ENCODE results near the gene PRDM2.
"Not testable (repeated sequence)": the region's sequence is repeated elsewhere in the genome, so short reads cannot be mapped to it uniquely, and the experiment has no call there.

The PRDM2 gene
- 77.6 to 130 (median 100) reads per million in 4 experiments for total RNA-seq

DNA sequence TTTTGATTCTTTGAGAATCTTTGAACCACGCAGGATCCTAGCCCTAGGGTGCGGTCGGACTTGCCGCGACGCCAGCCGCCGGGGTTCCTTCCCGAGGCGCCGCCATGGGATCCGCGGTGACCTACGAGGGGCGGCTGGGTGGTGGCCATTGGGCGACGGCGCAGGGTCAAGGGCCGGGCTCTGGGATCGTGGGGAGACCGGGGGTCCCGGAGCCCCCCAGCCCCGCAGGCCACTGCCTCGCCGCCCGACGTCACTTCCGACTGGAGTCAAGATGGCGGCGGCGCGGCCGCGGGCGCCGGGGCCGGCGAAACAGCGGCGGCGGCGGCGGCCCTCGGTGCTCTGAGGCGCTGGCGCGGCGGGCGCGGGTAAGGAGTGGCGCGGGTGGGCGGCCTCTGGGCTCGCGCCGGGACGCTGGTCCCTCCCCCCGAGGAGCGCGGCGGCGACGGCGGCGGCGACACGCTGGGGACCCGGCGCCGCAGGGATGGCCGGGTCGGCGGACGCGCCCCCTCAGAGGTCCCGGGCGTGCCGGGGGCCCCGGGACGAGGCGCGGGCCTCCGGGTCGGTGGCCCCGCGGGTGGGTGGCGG lies at the start of gene PRDM2:
PRDM2 (plus strand) TSS at position 253 of the 585 bp plus-strand sequence. CDS start 15,418 bp downstream, outside the sequence.
- peak; percentile 35 for DNase-seq

- no peak for DNase-seq
Measured at GRCh38 chr1:13651279-13651678, 48.7 kb upstream of the PRDM2 start.

DNA sequence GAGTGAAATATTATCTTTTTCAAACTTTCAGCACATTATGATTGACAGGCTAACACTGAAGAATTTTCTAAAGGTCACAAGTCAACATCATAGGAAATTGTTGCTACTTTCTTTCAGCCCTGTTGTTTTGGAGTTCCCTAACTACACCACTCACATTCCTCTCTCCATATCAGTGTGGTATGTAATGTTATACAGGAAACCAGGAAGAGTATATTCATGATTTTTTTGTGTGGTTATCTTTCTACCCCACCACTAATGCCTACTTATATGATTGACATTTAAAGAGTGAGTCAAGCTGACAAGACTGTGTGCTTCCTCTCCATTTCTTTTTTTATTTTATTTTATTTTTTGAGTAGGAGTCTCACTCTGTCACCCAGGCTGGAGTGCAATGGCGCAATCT lies 47.8 kb upstream of the PRDM2 start:
- no peak for DNase-seq

DNA sequence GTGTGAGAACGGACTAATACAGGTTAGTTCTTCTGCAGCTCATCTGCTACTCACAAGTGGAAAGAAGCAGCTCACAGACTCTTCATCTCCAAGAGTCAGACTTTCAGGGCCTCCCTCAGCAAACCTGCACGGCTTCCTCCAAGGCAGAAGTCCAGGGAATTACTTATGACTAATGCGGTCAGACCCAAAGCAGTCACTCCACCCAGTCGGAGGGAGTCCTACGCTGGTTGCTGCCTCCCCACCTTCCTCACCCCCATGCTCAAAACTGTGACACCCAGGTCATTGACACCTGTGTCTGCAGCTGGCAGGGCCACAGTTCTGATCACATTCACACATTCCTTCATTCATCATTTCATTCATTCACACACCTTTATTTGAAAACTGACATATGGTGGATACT lies 38.4 kb upstream of the PRDM2 start:
- no peak for DNase-seq

GRCh38 chr1:13662493-13662892 lies 37.5 kb upstream of the PRDM2 start:
- no peak for DNase-seq

DNA sequence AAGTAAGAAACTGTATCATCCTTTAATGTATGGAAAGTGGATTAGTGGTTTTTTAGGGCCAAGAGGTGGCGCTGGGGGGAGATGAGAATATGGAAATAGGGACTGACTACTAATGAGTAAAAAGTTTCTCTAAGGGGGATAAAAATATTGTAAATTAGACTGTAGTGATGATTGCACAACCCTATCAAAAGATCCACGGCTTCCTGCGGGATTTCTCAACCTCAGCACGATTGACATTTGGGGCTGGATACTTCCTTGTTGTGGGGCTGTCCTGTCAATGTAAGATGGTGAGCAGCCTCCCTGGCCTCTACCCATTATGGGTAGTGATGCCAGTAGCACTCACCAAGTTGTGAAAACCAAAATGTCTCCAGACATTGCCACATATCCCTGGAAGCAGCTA lies 36.0 kb upstream of the PRDM2 start:
- no peak for DNase-seq

GRCh38 chr1:13664451-13664850 lies 35.5 kb upstream of the PRDM2 start:
- no peak for DNase-seq

DNA sequence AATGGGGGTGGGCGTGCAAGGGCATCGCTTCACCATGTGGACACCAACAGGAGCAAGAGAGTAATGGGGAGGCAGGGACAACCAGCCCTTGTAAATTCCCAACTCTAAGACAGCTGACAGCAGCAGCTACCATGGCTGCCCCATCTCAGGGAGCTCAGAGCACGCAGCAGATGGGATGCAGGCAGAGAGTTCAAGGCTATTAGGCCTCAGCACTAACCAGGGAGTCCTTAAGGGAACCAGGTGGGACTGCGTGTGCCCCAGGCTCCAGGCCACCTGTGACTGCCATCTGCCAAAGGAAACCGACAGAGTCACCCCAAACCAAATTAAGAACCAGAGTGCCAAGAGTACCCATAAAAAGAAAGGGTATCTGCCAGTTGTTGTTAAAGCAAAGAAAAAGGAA lies 33.7 kb upstream of the PRDM2 start:
- no peak for DNase-seq

GRCh38 chr1:13667691-13668090 lies 32.3 kb upstream of the PRDM2 start:
- no peak for DNase-seq

DNA sequence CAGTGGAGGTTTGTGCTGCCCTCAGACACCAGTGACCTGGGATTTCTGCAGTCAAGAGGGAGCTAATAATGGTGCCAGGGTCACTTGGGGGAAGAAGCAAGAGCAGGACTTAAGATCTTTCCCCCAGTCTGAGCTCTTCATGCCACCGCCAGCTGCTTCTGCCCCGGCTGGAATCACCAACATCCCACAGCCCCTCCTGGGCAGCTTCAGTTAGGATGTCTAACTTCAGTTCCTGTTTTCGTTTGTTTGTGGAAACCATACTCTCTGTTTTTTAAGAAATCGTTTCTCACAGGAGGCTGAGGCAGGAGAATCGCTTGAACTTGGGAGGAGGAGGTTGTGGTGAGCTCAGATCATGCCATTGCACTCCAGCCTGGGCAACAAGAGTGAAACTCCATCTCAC lies 25.6 kb upstream of the PRDM2 start:
- no peak for DNase-seq

GRCh38 chr1:13675151-13675651 lies 24.8 kb upstream of the PRDM2 start:
- DNase-seq: no peak

GRCh38 chr1:13677896-13678295 lies 22.1 kb upstream of the PRDM2 start:
- no peak for DNase-seq

DNA sequence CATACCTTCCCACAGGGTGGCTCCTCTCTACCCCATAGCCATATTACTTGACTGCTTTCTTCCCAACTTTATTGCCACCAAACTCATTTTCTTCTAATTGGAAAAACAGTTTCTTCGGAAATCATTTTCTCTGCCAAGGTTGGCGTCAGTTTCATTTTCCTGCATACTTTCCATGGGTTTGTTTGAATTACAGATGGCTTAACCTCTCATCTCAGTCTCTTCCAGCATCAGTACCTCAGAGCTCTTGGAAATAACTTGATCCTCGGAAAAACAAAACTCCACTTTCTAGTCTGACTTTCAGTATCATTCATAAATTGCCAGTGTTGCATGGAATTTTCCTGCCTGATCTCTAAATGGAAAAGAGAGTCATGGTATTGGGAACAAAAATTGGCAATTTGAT lies 20.3 kb upstream of the PRDM2 start:
- DNase-seq: no peak

DNA sequence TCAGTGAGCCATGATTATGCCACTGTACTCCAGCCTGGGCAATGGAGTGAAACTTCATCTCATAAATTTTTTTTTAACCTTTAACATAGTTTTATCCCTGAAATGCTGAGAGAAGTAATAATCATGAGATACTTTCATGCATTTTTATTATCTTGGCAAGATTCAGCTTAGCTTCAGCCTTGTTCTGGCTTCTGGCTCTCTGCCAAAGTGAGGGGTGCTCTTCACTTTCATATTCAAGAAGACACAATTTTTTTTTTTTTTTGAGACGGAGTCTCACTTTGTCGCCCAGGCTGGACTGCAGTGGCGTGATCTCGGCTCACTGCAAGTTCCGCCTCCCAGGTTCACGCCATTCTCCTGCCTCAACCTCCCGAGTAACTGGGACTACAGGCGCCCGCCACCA lies 19.4 kb upstream of the PRDM2 start:
- DNase-seq: not testable (repeated sequence)

DNA sequence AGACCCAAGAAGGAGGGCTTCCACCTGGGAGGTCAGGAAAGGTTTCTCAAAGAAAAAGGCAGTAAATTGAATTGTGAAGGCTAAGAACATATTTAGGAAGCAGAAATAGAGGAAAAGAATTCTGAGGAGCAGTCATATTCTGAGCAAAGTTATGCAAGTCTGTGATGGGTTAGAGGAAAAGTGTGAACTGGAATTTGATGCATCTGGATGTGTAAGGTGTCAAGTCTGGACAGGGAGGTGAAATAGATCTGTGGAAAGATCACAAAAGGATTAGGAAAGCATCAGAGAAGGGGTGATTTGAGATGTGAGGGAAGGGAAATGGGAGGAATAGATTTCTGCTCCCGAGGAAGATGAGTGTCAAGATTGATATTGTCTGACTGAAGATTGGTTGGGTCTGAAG lies 18.1 kb upstream of the PRDM2 start:
- no peak for DNase-seq

DNA sequence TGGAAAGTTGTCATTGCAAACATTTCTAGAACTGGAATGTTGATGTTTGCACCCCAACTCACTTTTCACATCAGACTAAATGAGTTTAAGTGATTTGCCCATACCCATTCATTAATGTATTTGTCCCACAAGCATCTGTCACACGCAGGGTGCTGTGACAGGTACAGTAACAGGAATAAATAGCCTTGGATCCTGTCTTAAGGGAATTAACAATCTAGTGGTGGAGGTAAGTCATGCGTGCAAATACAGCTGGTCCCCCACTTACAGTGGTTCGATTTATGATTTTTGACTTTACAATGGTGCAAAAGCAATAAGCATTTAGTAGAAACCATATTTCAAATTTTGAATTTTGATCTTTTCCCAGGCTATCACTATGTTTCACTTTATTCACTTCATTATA lies 17.5 kb upstream of the PRDM2 start:
- no peak for DNase-seq

- DNase-seq: no peak
Measured at GRCh38 chr1:13683206-13683605, 16.8 kb upstream of the PRDM2 start.

DNA sequence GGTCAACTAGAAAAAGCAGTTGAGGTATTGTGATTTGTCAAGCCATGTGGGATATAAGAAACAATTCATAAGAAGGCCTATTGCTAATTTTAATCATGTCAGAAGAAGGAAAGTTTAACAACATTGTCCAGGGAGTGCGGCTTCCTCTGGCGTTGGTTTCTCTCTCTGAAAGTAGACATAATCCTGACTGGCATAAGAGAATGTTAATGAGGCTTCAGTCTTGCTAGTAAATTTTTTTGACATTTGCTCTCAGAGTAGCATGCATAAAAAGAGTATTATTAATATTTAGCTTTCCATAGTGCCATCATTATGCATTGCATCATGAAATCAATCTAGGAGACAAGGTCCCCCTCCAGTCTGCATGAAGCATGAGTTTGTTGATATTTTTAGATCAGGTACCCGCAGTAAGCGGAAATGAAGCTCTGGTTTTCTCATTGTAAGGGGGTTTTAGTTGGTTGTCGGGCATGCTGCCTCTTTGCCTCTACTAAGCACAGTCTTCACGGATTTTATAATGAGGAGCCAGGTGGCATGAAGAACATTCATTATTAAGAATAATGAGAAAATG lies 12.8 kb upstream of the PRDM2 start:
- DNase-seq: no peak

DNA sequence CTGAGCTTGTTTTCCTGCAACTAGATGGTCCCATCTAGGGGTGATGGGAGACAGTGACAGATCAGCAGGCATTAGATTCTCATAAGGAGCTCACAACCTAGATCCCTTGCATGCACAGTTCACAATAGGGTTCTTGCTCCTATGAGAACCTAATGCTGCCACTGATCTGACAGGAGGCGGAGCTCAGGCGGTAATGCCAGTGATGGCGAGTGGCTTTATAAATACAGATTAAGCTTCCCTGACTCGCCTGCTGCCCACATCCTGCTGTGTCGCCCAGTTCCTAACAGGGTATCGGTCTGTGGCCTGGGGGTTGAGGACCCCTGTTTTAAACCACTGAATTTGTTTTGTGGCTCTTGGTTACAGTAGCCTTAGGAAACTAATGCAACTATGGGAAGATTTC lies 6.9 kb upstream of the PRDM2 start:
- DNase-seq: not testable (repeated sequence)

DNA sequence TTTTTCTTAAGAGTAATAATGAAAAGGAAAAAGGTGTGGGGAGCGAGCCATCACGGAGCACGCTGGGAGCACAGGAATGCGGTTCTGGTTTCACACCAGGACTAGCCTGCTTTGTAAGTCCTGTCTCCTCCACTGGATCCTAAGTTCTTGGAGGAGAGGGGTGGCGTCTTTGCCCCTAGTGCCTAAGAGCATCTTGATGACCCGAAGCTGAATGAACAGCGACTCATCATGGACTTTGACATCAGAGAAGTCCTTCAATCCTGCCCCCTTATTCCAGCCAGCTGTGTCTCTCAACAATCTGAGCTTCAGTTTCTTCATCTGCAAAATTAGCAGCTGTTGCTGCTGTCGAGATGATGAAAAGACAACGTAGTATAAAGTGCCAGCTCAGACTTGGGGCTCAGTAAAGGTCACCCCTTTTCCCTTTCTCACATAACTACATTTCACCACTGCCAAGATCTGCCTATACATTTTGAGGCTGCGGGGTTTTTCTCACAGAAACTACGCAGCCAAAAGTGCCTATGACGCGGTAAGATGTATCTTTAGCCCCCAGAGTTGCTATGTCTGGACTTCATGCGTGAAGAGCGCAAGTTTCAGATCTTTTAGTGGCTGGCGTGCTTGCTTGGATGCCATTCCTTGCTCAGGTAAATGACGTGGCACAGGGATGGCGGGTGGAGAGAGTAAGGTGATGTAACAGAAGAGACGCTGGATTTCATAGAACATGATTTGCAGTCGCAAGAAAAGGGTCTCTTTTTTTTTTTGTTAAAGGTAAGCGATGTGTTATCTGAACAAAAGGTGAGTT lies 4.9 kb upstream of the PRDM2 start:
- no peak for DNase-seq

DNA sequence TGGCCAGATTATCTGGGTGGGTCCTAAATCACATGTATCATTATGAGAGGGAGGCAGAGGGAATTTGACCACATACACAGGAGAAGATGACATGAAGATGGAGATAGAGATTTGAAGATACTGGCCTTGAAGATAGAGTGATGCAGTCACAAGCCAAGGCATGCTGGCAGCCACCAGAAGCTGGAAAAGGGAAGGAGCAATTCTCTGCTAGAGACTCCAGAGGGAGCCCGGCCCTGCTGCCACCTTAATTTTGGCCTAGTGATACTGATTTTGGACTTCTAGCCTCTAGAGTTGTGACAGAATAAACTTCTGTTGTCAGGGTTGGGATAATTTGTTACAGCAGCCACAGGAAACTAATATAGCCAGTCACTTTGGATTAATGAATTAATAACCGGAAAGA lies 2.2 kb upstream of the PRDM2 start:
- DNase-seq: no peak

DNA sequence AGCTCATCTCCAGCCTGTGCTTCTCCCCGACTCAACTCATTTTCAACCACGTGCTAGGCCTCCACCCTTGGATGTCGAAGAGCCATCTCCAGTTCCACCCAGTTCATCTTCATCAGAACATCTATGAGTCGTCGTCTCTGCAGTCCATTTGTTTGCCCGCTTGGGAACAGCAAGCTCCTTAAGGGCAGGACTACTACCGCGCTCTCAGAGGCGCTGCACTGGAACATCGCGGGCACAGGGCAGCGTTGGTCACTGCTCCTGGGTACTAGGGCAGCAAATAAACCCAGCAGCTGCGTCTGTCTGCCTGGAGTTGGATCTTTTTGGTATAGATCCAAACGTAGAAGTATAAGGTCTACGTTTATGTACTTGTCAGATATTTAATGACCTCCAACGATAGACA lies 478 bp upstream of the PRDM2 start:
- no peak for DNase-seq

- peak; percentile 40 for DNase-seq
Measured at GRCh38 chr1:13700521-13701270, 708 bp downstream of the PRDM2 start.

Measured in effector CD8-positive, alpha-beta T cell (primary cell).